Keratinocyte (primary cell): ENCODE data around the gene SEMA3A. TPM values are rescaled to one million over a fixed set of nuclear protein-coding genes. Genes with fewer than 3 reads are reported as not detected.

Experiments
- DNase-seq: peaks from one replicate; pipeline ENCODE4 v3.0.0-alpha.2; 2011; ENCODE audit warnings: low read depth, missing footprints, low spot score
- FAIRE-seq: peaks from 2 replicates; lab custom pipeline; 2011; peaks lifted over from hg19 to GRCh38; lab: Jason Lieb, UNC
- H2AFZ ChIP-seq: 2 replicates; pipeline ENCODE4 v1.6.0; 2012; ENCODE audit warnings: low read length, control low read depth, inconsistent platforms; ENCODE audit not compliant: control insufficient read depth
- H3K27ac ChIP-seq: 2 replicates; pipeline ENCODE4 v1.5.1; 2011; ENCODE audit warnings: low read length; ENCODE audit not compliant: control insufficient read depth, insufficient read depth
- H3K27me3 ChIP-seq: 3 replicates; pipeline ENCODE4 v1.6.0; 2011; ENCODE audit warnings: low read length; ENCODE audit not compliant: control insufficient read depth, insufficient read depth; ENCODE audit errors: extremely low read depth
- H3K36me3 ChIP-seq, 2 experiments: 2 replicates in 1 of 2; 3 replicates in 1 of 2; pipeline ENCODE4 v1.5.1; 2011; ENCODE audit warnings: low read length in 2 of 2, mild to moderate bottlenecking in 1 of 2; ENCODE audit not compliant: control insufficient read depth in 2 of 2, insufficient read depth in 2 of 2; ENCODE audit errors: extremely low read depth in 1 of 2
- H3K4me1 ChIP-seq: 3 replicates; pipeline ENCODE4 v1.5.1; 2011; ENCODE audit warnings: low read length; ENCODE audit not compliant: control insufficient read depth, insufficient read depth; ENCODE audit errors: extremely low read depth
- H3K4me2 ChIP-seq: 3 replicates; pipeline ENCODE4 v1.6.0; 2011; ENCODE audit warnings: low read depth, low read length; ENCODE audit not compliant: control insufficient read depth, insufficient read depth; ENCODE audit errors: extremely low read depth
- H3K4me3 ChIP-seq, 3 experiments: fragments of 200-600 bp in 1 of 3; sonication (generic) in 1 of 3; 2 replicates in 2 of 3; 3 replicates in 1 of 3; pipeline ENCODE4 v1.5.1; 2011 to 2016; ENCODE audit warnings: low read length in 3 of 3, mild to moderate bottlenecking in 3 of 3, control low read depth in 2 of 3, inconsistent platforms in 1 of 3, low read depth in 1 of 3, mixed read lengths in 1 of 3, mixed run types in 1 of 3, moderate library complexity in 1 of 3; ENCODE audit not compliant: control insufficient read depth in 2 of 3, insufficient read depth in 2 of 3; ENCODE audit errors: extremely low read depth in 1 of 3
- H3K79me2 ChIP-seq: 2 replicates; pipeline ENCODE4 v1.6.0; 2012; ENCODE audit warnings: low read length; ENCODE audit not compliant: control insufficient read depth, insufficient read depth
- H3K9ac ChIP-seq: 3 replicates; pipeline ENCODE4 v1.6.0; 2011; ENCODE audit warnings: low read length; ENCODE audit not compliant: control insufficient read depth, insufficient read depth; ENCODE audit errors: extremely low read depth
- H3K9me1 ChIP-seq: 3 replicates; pipeline ENCODE4 v1.6.0; 2011; ENCODE audit warnings: low read length; ENCODE audit not compliant: control insufficient read depth, insufficient read depth; ENCODE audit errors: extremely low read depth
- H3K9me3 ChIP-seq: 2 replicates; pipeline ENCODE4 v1.5.1; 2012; ENCODE audit warnings: low read depth, low read length; ENCODE audit not compliant: control insufficient read depth
- H4K20me1 ChIP-seq: 3 replicates; pipeline ENCODE4 v1.6.0; 2011; ENCODE audit warnings: low read length; ENCODE audit not compliant: control insufficient read depth, insufficient read depth; ENCODE audit errors: extremely low read depth
- EZH2 ChIP-seq: IDR thresholded peaks from one replicate; pipeline ENCODE4 v1.6.1; 2012; ENCODE audit warnings: inconsistent platforms, mild to moderate bottlenecking, low read length, moderate library complexity
- dilution Hi-C: fragments of 300-500 bp; cut with MboI; formaldehyde crosslinking; loops from one replicate; pipeline ENCODE4 v1.7.0; 2020; ENCODE audit warnings: low sequenced_read_pairs; ENCODE audit not compliant: extremely low pct_ligation_motif_present
- polyA plus RNA-seq, 5 experiments: library from polyadenylated mRNA; depleted of rRNA in 3 of 5; stranded (reverse) in 3 of 5; stranded (forward) in 1 of 5; unstranded in 1 of 5; fragments of >200 nt; gene quantifications; 1 replicate in 1 of 5; 2 replicates in 3 of 5; 3 replicates in 1 of 5; pipeline versions ENCODE4 v1.2.1 to v1.2.3, GENCODE V29; 2011 to 2012; ENCODE audit warnings: missing spikeins in 2 of 5, low read depth in 1 of 5, low replicate concordance in 1 of 5
- TF ChIP-seq, protein P1 (sequence below), 3 experiments: IDR thresholded peaks in 1 of 3; conservative IDR thresholded peaks in 1 of 3; optimal IDR thresholded peaks in 1 of 3; 2 replicates in 2 of 3; 3 replicates in 1 of 3; pipeline versions ENCODE3 to v1.5.1; 2011; ENCODE audit warnings: low read length in 3 of 3, mild to moderate bottlenecking in 3 of 3, moderate library complexity in 2 of 3, control low read depth in 1 of 3, inconsistent platforms in 1 of 3; ENCODE audit not compliant: insufficient read depth in 2 of 3; ENCODE audit errors: extremely low read depth in 1 of 3

Gene SEMA3A
- polyA plus RNA-seq, 1 donor (not counting 4 experiments of a cell fraction or from before 2014, with no cell fraction given), result 2.1 TPM

DNA sequence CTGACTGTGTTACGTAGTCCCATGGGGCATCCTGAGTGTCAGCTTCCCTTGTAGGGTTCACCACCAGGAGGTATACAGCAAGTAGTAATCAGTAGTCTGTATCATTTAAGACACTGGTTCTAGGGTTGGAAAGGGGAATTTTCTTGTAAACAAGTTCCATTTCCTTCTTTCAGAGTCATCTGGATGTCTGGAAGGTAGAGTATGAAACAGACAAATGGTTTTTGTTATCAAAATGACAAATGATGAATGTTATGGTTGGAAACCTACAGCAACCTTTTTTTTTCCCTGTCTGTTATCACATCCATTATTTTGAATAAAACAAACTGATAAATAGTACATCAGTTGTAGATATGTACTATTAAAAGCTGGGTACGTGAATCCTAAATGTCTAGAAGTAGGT, 19.1 kb downstream of the SEMA3A start:
- dilution Hi-C loops, result no loop called here
- Histone ChIP-seq H3K36me3 (no peaks in the 10 kb centered on the region), H3K27me3 (no peaks in the 10 kb centered on the region), H3K79me2 (no peaks in the 10 kb centered on the region), H3K9ac (no peak overlapping the region), H3K4me2 (no peak overlapping the region), H3K4me3 (no peak overlapping the region), H3K27ac (no peak overlapping the region), H3K4me1 (no peaks in the 10 kb centered on the region), H3K9me1 (no peaks in the 10 kb centered on the region), H4K20me1 (no peaks in the 10 kb centered on the region), H2AFZ (no peak overlapping the region), H3K9me3 (no peaks in the 10 kb centered on the region)
- DNase-seq (no peak), FAIRE-seq (no peak)
- TF ChIP-seq, protein P1, sequence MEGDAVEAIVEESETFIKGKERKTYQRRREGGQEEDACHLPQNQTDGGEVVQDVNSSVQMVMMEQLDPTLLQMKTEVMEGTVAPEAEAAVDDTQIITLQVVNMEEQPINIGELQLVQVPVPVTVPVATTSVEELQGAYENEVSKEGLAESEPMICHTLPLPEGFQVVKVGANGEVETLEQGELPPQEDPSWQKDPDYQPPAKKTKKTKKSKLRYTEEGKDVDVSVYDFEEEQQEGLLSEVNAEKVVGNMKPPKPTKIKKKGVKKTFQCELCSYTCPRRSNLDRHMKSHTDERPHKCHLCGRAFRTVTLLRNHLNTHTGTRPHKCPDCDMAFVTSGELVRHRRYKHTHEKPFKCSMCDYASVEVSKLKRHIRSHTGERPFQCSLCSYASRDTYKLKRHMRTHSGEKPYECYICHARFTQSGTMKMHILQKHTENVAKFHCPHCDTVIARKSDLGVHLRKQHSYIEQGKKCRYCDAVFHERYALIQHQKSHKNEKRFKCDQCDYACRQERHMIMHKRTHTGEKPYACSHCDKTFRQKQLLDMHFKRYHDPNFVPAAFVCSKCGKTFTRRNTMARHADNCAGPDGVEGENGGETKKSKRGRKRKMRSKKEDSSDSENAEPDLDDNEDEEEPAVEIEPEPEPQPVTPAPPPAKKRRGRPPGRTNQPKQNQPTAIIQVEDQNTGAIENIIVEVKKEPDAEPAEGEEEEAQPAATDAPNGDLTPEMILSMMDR (optimal IDR thresholded peaks at IDR 0.05 in 1 of 3, IDR thresholded peaks at IDR 0.05 in 1 of 3, conservative IDR thresholded peaks at IDR 0.05 in 1 of 3; ENCODE audit: extremely low read depth in 1 of 3, insufficient read depth in 2 of 3, low read length in 3 of 3), result no peak
- TF ChIP-seq EZH2, result no peak

DNA sequence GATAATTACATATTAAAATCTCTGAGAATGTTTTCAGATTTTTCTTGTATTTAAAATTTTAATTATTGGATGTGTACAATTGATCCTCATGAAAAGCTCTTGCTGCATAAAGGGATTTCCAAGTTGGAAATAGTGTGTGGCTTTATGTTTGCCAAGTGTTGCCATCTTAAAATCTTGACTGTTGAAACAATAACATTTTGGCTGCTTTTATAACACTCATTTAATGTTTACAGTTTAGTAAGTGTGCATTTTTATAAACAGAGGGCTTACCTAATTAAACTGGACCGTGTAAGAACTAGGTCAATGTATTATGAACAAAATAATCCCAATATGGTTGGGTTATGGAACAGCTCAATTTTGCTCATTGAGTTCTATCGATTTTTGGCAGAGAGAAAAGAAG, 23.9 kb downstream of the SEMA3A start:
- Histone ChIP-seq H3K27me3 (no peaks in the 10 kb centered on the region), H3K4me3 (no peak overlapping the region), H3K9ac (no peak overlapping the region), H3K27ac (no peak overlapping the region), H2AFZ (no peak overlapping the region), H3K79me2 (no peaks in the 10 kb centered on the region), H3K9me1 (no peaks in the 10 kb centered on the region), H3K9me3 (no peaks in the 10 kb centered on the region), H3K4me1 (no peaks in the 10 kb centered on the region), H3K4me2 (no peak overlapping the region), H4K20me1 (no peaks in the 10 kb centered on the region), H3K36me3 (no peaks in the 10 kb centered on the region)
- TF ChIP-seq, protein P1 (optimal IDR thresholded peaks at IDR 0.05 in 1 of 3, IDR thresholded peaks at IDR 0.05 in 1 of 3, conservative IDR thresholded peaks at IDR 0.05 in 1 of 3; ENCODE audit: extremely low read depth in 1 of 3, insufficient read depth in 2 of 3, low read length in 3 of 3), result no peak
- no peak for TF ChIP-seq EZH2
- dilution Hi-C loops, result no loop called here
- DNase-seq, result no peak
- no peak for FAIRE-seq
